ENCODE results near the gene SKAP2. TPM values are rescaled to one million over a fixed set of nuclear protein-coding genes. Genes with fewer than 3 reads are reported as not detected.

SKAP2 gene
- total RNA-seq, 1 donor from 2014 or later, result 25.5 TPM

- H3K4me3 Mint-ChIP-seq, result no peak overlapping the region
- no peak overlapping the region for H3K27ac Mint-ChIP-seq
- H3K36me3 Mint-ChIP-seq, result peaks cover 8% of the 10 kb centered on the region
- DNase-seq (ENCODE audit: extremely low spot score, unreplicated experiment), result no peak
- peaks cover 6% of the 10 kb centered on the region for H3K9me3 Mint-ChIP-seq
- TF ChIP-seq CTCF (conservative IDR thresholded peaks at IDR 0.05), result no peak
- H3K4me1 Mint-ChIP-seq (ENCODE audit: unreplicated experiment), result no peaks in the 10 kb centered on the region
- no peaks in the 10 kb centered on the region for H3K27me3 Mint-ChIP-seq
These were observed 103.9 kb downstream of the SKAP2 start for GRCh38 chr7:26760501-26760900.

- peaks cover 6% of the 10 kb centered on the region for H3K9me3 Mint-ChIP-seq
- H3K36me3 Mint-ChIP-seq, result peaks cover 3% of the 10 kb centered on the region
- no peak for DNase-seq (ENCODE audit: extremely low spot score, unreplicated experiment)
- H3K27ac Mint-ChIP-seq, result no peak overlapping the region
- no peak overlapping the region for H3K4me3 Mint-ChIP-seq
- no peak for TF ChIP-seq CTCF (conservative IDR thresholded peaks at IDR 0.05)
- H3K27me3 Mint-ChIP-seq, result no peaks in the 10 kb centered on the region
- H3K4me1 Mint-ChIP-seq (ENCODE audit: unreplicated experiment), result no peaks in the 10 kb centered on the region
These were observed 105.3 kb downstream of the SKAP2 start for GRCh38 chr7:26759108-26759507.

GRCh38 chr7:26743205-26743604 lies 121.2 kb downstream of the SKAP2 start:
- Mint-ChIP-seq H3K9me3 (no peaks in the 10 kb centered on the region), H3K4me3 (no peak overlapping the region), H3K27me3 (no peaks in the 10 kb centered on the region), H3K36me3 (peaks cover 8% of the 10 kb centered on the region), H3K27ac (no peak overlapping the region), H3K4me1 (ENCODE audit: unreplicated experiment) (no peaks in the 10 kb centered on the region)
- no peak for TF ChIP-seq CTCF (conservative IDR thresholded peaks at IDR 0.05)
- no peak for DNase-seq (ENCODE audit: extremely low spot score, unreplicated experiment)

- no peak overlapping the region for H3K4me3 Mint-ChIP-seq
- no peak for TF ChIP-seq CTCF (conservative IDR thresholded peaks at IDR 0.05)
- H3K36me3 Mint-ChIP-seq, result peaks cover 28% of the 10 kb centered on the region
- no peaks in the 10 kb centered on the region for H3K27me3 Mint-ChIP-seq
- H3K27ac Mint-ChIP-seq, result no peak overlapping the region
- H3K4me1 Mint-ChIP-seq (ENCODE audit: unreplicated experiment), result no peaks in the 10 kb centered on the region
- no peaks in the 10 kb centered on the region for H3K9me3 Mint-ChIP-seq
- no peak for DNase-seq (ENCODE audit: extremely low spot score, unreplicated experiment)
These were observed 128.3 kb downstream of the SKAP2 start for GRCh38 chr7:26735976-26736600.

GRCh38 chr7:26729150-26729775 lies 135.1 kb downstream of the SKAP2 start:
- H3K4me1 Mint-ChIP-seq (ENCODE audit: unreplicated experiment), result peaks cover 7% of the 10 kb centered on the region
- no peak for DNase-seq (ENCODE audit: extremely low spot score, unreplicated experiment)
- TF ChIP-seq CTCF (conservative IDR thresholded peaks at IDR 0.05), result no peak
- no peaks in the 10 kb centered on the region for H3K9me3 Mint-ChIP-seq
- H3K27me3 Mint-ChIP-seq, result no peaks in the 10 kb centered on the region
- no peak overlapping the region for H3K27ac Mint-ChIP-seq
- no peak overlapping the region for H3K4me3 Mint-ChIP-seq
- peaks cover 16% of the 10 kb centered on the region for H3K36me3 Mint-ChIP-seq

Data from type B pancreatic cell (in vitro differentiated cells).